Neuronal stem cell (in vitro differentiated cells): Measurements from ENCODE around the gene CFAP97D2.

Source experiments
- DNase-seq: peaks from one replicate; pipeline ENCODE4 v3.0.0-alpha.2; 2013; ENCODE audit warnings: low spot score
- H2AFZ ChIP-seq: one replicate; pipeline ENCODE4 v1.6.1; 2013; ENCODE audit warnings: mild to moderate bottlenecking, low read length, inconsistent platforms
- H2AK5ac ChIP-seq: 2 replicates; pipeline ENCODE4 v1.6.1; 2013; ENCODE audit warnings: low read depth, mild to moderate bottlenecking, inconsistent platforms, low read length, moderate library complexity, mixed read lengths
- H2BK120ac ChIP-seq: 2 replicates; pipeline ENCODE4 v1.6.1; 2013; ENCODE audit warnings: low read depth, mild to moderate bottlenecking, inconsistent platforms, low read length, moderate library complexity, mixed read lengths
- H2BK12ac ChIP-seq: one replicate; pipeline ENCODE4 v1.6.1; 2013; ENCODE audit warnings: low read length, inconsistent platforms
- H2BK15ac ChIP-seq: 2 replicates; pipeline ENCODE4 v1.6.1; 2013; ENCODE audit warnings: mild to moderate bottlenecking, low read length, inconsistent platforms, mixed read lengths
- H2BK5ac ChIP-seq: one replicate; pipeline ENCODE4 v1.6.1; 2013; ENCODE audit warnings: inconsistent platforms, mild to moderate bottlenecking, low read length, moderate library complexity
- H3K14ac ChIP-seq: one replicate; pipeline ENCODE4 v1.6.1; 2013; ENCODE audit warnings: low read length, inconsistent platforms
- H3K18ac ChIP-seq: 2 replicates; pipeline ENCODE4 v1.6.1; 2013; ENCODE audit warnings: low read length, inconsistent platforms
- H3K23ac ChIP-seq: 2 replicates; pipeline ENCODE4 v1.6.1; 2013; ENCODE audit warnings: low read depth, mild to moderate bottlenecking, mixed read lengths, low read length, inconsistent platforms; ENCODE audit not compliant: poor library complexity
- H3K27ac ChIP-seq: replicated peaks from 3 replicates; pipeline ENCODE4 v1.5.1; 2013; ENCODE audit warnings: low read length, inconsistent platforms
- H3K27me3 ChIP-seq, 3 experiments: 2 replicates each; pipeline ENCODE4 v1.6.1; 2013; ENCODE audit warnings: low read length in 3 of 3, mild to moderate bottlenecking in 2 of 3, inconsistent platforms in 1 of 3, low read depth in 1 of 3, mixed read lengths in 1 of 3, moderate library complexity in 1 of 3; ENCODE audit not compliant: control insufficient read depth in 3 of 3, insufficient read depth in 3 of 3
- H3K36me3 ChIP-seq, 2 donors: replicated peaks in 1 of 2; 2 replicates each; pipeline ENCODE4 v1.6.1; 2013; ENCODE audit warnings: low read length in 2 of 2; ENCODE audit not compliant: control insufficient read depth in 2 of 2, insufficient read depth in 2 of 2
- H3K4ac ChIP-seq: 2 replicates; pipeline ENCODE4 v1.6.1; 2013; ENCODE audit warnings: inconsistent platforms, mild to moderate bottlenecking, low read length, moderate library complexity
- H3K4me1 ChIP-seq, 2 donors: 1 replicate in 1 of 2; 2 replicates in 1 of 2; pipeline ENCODE4 v1.6.1; 2013; ENCODE audit warnings: low read length in 2 of 2, low read depth in 1 of 2; ENCODE audit not compliant: control insufficient read depth in 2 of 2, insufficient read depth in 1 of 2
- H3K4me2 ChIP-seq: one replicate; pipeline ENCODE4 v1.6.1; 2013; ENCODE audit warnings: mild to moderate bottlenecking, low read length, inconsistent platforms; ENCODE audit not compliant: insufficient read depth, poor library complexity, severe bottlenecking
- H3K4me3 ChIP-seq, 2 donors: 2 replicates each; pipeline ENCODE4 v1.5.1; 2013; ENCODE audit warnings: low read length in 2 of 2, mild to moderate bottlenecking in 2 of 2, inconsistent platforms in 1 of 2, moderate library complexity in 1 of 2
- H3K79me1 ChIP-seq: one replicate; pipeline ENCODE4 v1.6.1; 2013; ENCODE audit warnings: low read depth, mild to moderate bottlenecking, inconsistent platforms, low read length, moderate library complexity
- H3K9ac ChIP-seq: one replicate; pipeline ENCODE4 v1.6.1; 2013; ENCODE audit warnings: mild to moderate bottlenecking, low read depth, low read length, inconsistent platforms; ENCODE audit not compliant: poor library complexity
- H3K9me3 ChIP-seq, 2 donors: replicated peaks in 1 of 2; 2 replicates each; pipeline versions ENCODE3 to v1.6.1; 2013; ENCODE audit warnings: low read length in 2 of 2, mild to moderate bottlenecking in 2 of 2, inconsistent platforms in 1 of 2, low read depth in 1 of 2, mixed read lengths in 1 of 2, moderate library complexity in 1 of 2; ENCODE audit not compliant: control insufficient read depth in 2 of 2, insufficient read depth in 1 of 2
- H4K8ac ChIP-seq: one replicate; pipeline ENCODE4 v1.6.1; 2013; ENCODE audit warnings: low read depth, mild to moderate bottlenecking, inconsistent platforms, low read length, moderate library complexity
- H4K91ac ChIP-seq: one replicate; pipeline ENCODE4 v1.6.1; 2013; ENCODE audit warnings: low read length, low read depth, mild to moderate bottlenecking, inconsistent platforms; ENCODE audit not compliant: poor library complexity
- WGBS, 2 donors: extraction: QIAGEN DNeasy Blood & Tissue Kit; methylation state at CpG; one replicate each; pipeline ENCODE4 v1.1.7; 2013; ENCODE audit warnings: missing lambda C conversion rate in 2 of 2, mixed read lengths in 1 of 2; ENCODE audit not compliant: insufficient read length in 2 of 2, insufficient replicate concordance in 1 of 2; ENCODE audit errors: extremely low coverage in 2 of 2; 5-methylcytosine and 5-hydroxymethylcytosine counted together

Gene CFAP97D2

GRCh38 chr13:114219392-114219791 is 40.3 kb downstream of the CFAP97D2 start:
- H3K79me1 ChIP-seq, result no peaks in the 10 kb centered on the region

GRCh38 chr13:114222461-114222968 is 43.5 kb downstream of the CFAP97D2 start:
- Histone ChIP-seq H4K8ac (no peak overlapping the region), H3K79me1 (no peaks in the 10 kb centered on the region), H4K91ac (no peak overlapping the region), H3K9me3 (no peaks in the 10 kb centered on the region), H3K4me1 (peaks cover 2 to 3% of the 10 kb centered on the region in 2 donors), H3K18ac (peak overlapping the region; percentile 41), H2BK120ac (no peak overlapping the region), H2AFZ (peak overlapping the region; percentile 66), H3K27me3 (no peaks in the 10 kb centered on the region), H2BK5ac (no peak overlapping the region), H2BK15ac (no peak overlapping the region), H3K9ac (no peak overlapping the region), H3K4me3 (no peak overlapping the region), H3K23ac (no peak overlapping the region), H2AK5ac (no peak overlapping the region), H2BK12ac (no peak overlapping the region), H3K4me2 (no peak overlapping the region), H3K27ac (no peak overlapping the region), H3K14ac (no peak overlapping the region), H3K4ac (no peak overlapping the region), H3K36me3 (no peaks in the 10 kb centered on the region)
- WGBS, 2 donors, result no CpG with 5 or more reads among the region's 9 CpGs
- no peak for DNase-seq

More at GRCh38 chr13:114219392-114219791, 40.3 kb downstream of the CFAP97D2 start:
- no peak overlapping the region for H3K4me2 ChIP-seq
- H3K18ac ChIP-seq, result no peak overlapping the region
- H2BK12ac ChIP-seq, result no peak overlapping the region
- no peak overlapping the region for H3K27ac ChIP-seq
- H3K23ac ChIP-seq, result no peak overlapping the region
- no peak overlapping the region for H4K91ac ChIP-seq
- H3K9me3 ChIP-seq, result no peaks in the 10 kb centered on the region
- no peak overlapping the region for H3K14ac ChIP-seq
- no peak overlapping the region for H2BK15ac ChIP-seq
- H3K36me3 ChIP-seq, result no peaks in the 10 kb centered on the region
- WGBS, 2 donors, result no CpG with 5 or more reads among the region's 3 CpGs
- H3K4me1 ChIP-seq, result no peaks in the 10 kb centered on the region
- H2BK120ac ChIP-seq, result no peak overlapping the region
- DNase-seq, result no peak
- H3K9ac ChIP-seq, result no peak overlapping the region
- H4K8ac ChIP-seq, result no peak overlapping the region
- H2AFZ ChIP-seq, result no peak overlapping the region
- no peaks in the 10 kb centered on the region for H3K27me3 ChIP-seq
- no peak overlapping the region for H3K4me3 ChIP-seq
- no peak overlapping the region for H3K4ac ChIP-seq
- H2BK5ac ChIP-seq, result no peak overlapping the region
- H2AK5ac ChIP-seq, result no peak overlapping the region

GRCh38 chr13:114224201-114224600 is 45.1 kb downstream of the CFAP97D2 start:
- no peak overlapping the region for H3K23ac ChIP-seq
- H2BK12ac ChIP-seq, result no peak overlapping the region
- no peak overlapping the region for H3K9ac ChIP-seq
- H3K36me3 ChIP-seq, result no peaks in the 10 kb centered on the region
- H3K14ac ChIP-seq, result no peak overlapping the region
- no peak overlapping the region for H3K4me2 ChIP-seq
- H3K79me1 ChIP-seq, result no peaks in the 10 kb centered on the region
- H2BK5ac ChIP-seq, result no peak overlapping the region
- no CpG with 5 or more reads among the region's 13 CpGs for WGBS, 2 donors
- H3K27ac ChIP-seq, result no peak overlapping the region
- no peak overlapping the region for H2BK120ac ChIP-seq
- no peak overlapping the region for H2AK5ac ChIP-seq
- no peak overlapping the region for H3K18ac ChIP-seq
- H3K4me1 ChIP-seq, result peaks cover 2 to 4% of the 10 kb centered on the region in 2 donors
- H3K9me3 ChIP-seq, result no peaks in the 10 kb centered on the region
- peak overlapping the region; percentile 17 for H2AFZ ChIP-seq
- no peak overlapping the region for H4K8ac ChIP-seq
- peaks cover 0 to 6% (median 3%) of the 10 kb centered on the region in 3 experiments for H3K27me3 ChIP-seq
- DNase-seq, result no peak
- H3K4ac ChIP-seq, result no peak overlapping the region
- no peak overlapping the region for H3K4me3 ChIP-seq
- H4K91ac ChIP-seq, result no peak overlapping the region
- no peak overlapping the region for H2BK15ac ChIP-seq

GRCh38 chr13:114225610-114226009 is 46.6 kb downstream of the CFAP97D2 start:
- Histone ChIP-seq H2BK12ac (no peak overlapping the region), H3K27me3 (peaks cover 0 to 11% (median 3%) of the 10 kb centered on the region in 3 experiments), H3K79me1 (no peaks in the 10 kb centered on the region), H2BK120ac (no peak overlapping the region), H3K4me2 (no peak overlapping the region), H3K9ac (no peak overlapping the region), H3K9me3 (no peaks in the 10 kb centered on the region), H2AFZ (no peak overlapping the region), H3K4me1 (peaks cover 4 to 10% of the 10 kb centered on the region in 2 donors), H2AK5ac (no peak overlapping the region), H4K91ac (no peak overlapping the region), H2BK15ac (no peak overlapping the region), H4K8ac (no peak overlapping the region), H2BK5ac (no peak overlapping the region), H3K18ac (peak overlapping the region; percentile 48), H3K14ac (no peak overlapping the region), H3K36me3 (no peaks in the 10 kb centered on the region), H3K27ac (no peak overlapping the region), H3K23ac (no peak overlapping the region), H3K4ac (no peak overlapping the region), H3K4me3 (no peak overlapping the region)
- DNase-seq, result no peak
- no CpG with 5 or more reads among the region's 8 CpGs for WGBS, 2 donors
